ENCODE results near the gene SLC39A11. TPM values are rescaled to one million over a fixed set of nuclear protein-coding genes. Genes with fewer than 3 reads are reported as not detected.
"Not testable (repeated sequence)": the region's sequence is repeated elsewhere in the genome, so short reads cannot be mapped to it uniquely, and the experiment has no call there.

The SLC39A11 gene
- total RNA-seq, 1 experiment from 2014 or later = 56.1 TPM

DNA sequence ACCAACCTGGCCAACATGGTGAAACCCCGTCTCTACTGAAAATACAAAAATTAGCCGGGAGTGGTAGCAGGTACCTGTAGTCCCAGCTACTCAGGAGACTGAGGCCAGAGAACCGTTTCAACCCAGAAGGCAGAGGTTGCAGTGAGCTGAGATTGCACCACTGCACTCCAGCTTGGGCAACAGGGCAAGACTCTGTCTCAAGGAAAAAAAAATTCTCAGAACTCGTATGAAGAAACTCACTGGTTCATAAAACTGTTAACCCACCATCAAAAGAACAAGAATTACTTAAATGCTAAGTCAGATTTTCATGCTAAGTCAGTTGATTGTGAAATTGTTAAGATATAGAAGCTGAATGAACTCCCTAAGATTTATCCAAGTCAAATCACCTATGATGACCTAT lies 31.3 kb downstream of the SLC39A11 start:
- H3K27ac ChIP-seq (ENCODE audit: low read length) = no peak overlapping the region
- H3K27me3 ChIP-seq (ENCODE audit: control insufficient read depth, insufficient read depth, low read length) = no peaks in the 10 kb centered on the region
- ATAC-seq (no peak), DNase-seq (ENCODE audit: low read depth, low spot score) (no peak)
- intact Hi-C loops (cut with micrococcal nuclease; ENCODE audit: unreplicated experiment) (no loop called here), in situ Hi-C loops (cut with HindIII; ENCODE audit: low pct_unique_long_range_greater_than_20kb, low sequenced_read_pairs) (no loop called here)
- no TSS peak for BruUV-seq (replicated peaks)
- H3K4me1 ChIP-seq (ENCODE audit: control insufficient read depth, insufficient read depth, low read length) = peaks cover 12% of the 10 kb centered on the region
- ChIA-PET CTCF (no interaction called here), POLR2A (no interaction called here)
- no peaks in the 10 kb centered on the region for H3K36me3 ChIP-seq (ENCODE audit: control insufficient read depth, insufficient read depth, low read length)
- H3K9me3 ChIP-seq (ENCODE audit: control insufficient read depth, insufficient read depth, low read depth, low read length) = no peaks in the 10 kb centered on the region
- no peak overlapping the region for H3K4me3 ChIP-seq (ENCODE audit: low read depth in 2 of 2, low read length in 2 of 2)
- no peak for TF ChIP-seq TCF7L2 (IDR thresholded peaks at IDR 0.05; ENCODE audit: low read depth, low read length)

GRCh38 chr17:73060721-73061120 lies 31.8 kb downstream of the SLC39A11 start:
- CTCF ChIA-PET = interaction anchor here (0.7 kb wide), 1 partner anchor 19 kb away, joined by 6 read pairs; no protein-coding TSS in a partner anchor
- H3K4me3 ChIP-seq (ENCODE audit: low read depth in 2 of 2, low read length in 2 of 2) = no peak overlapping the region
- no TSS peak for BruUV-seq (replicated peaks)
- intact Hi-C loops (cut with micrococcal nuclease; ENCODE audit: unreplicated experiment) (no loop called here), in situ Hi-C loops (cut with HindIII; ENCODE audit: low pct_unique_long_range_greater_than_20kb, low sequenced_read_pairs) (no loop called here)
- H3K4me1 ChIP-seq (ENCODE audit: control insufficient read depth, insufficient read depth, low read length) = peaks cover 12% of the 10 kb centered on the region
- POLR2A ChIA-PET = no interaction called here
- no peak for DNase-seq (ENCODE audit: low read depth, low spot score)
- H3K9me3 ChIP-seq (ENCODE audit: control insufficient read depth, insufficient read depth, low read depth, low read length) = no peaks in the 10 kb centered on the region
- no peak for TF ChIP-seq TCF7L2 (IDR thresholded peaks at IDR 0.05; ENCODE audit: low read depth, low read length)
- no peak for TF ChIP-seq SIN3A (IDR thresholded peaks at IDR 0.05; ENCODE audit: borderline replicate concordance, insufficient read depth, low read depth, low read length)
- no peak for TF ChIP-seq POLR2AphosphoS5 (IDR thresholded peaks at IDR 0.05; ENCODE audit: low read depth, low read length)
- ATAC-seq = no peak
- H3K27ac ChIP-seq (ENCODE audit: low read length) = no peak overlapping the region
- H3K27me3 ChIP-seq (ENCODE audit: control insufficient read depth, insufficient read depth, low read length) = no peaks in the 10 kb centered on the region
- no peaks in the 10 kb centered on the region for H3K36me3 ChIP-seq (ENCODE audit: control insufficient read depth, insufficient read depth, low read length)

- H3K36me3 ChIP-seq (ENCODE audit: control insufficient read depth, insufficient read depth, low read length); ATAC-seq; H3K9me3 ChIP-seq (ENCODE audit: control insufficient read depth, insufficient read depth, low read depth, low read length); H3K4me3 ChIP-seq (ENCODE audit: low read depth in 2 of 2, low read length in 2 of 2); POLR2A ChIA-PET; BruUV-seq (replicated peaks); DNase-seq (ENCODE audit: low read depth, low spot score); in situ Hi-C loops (cut with HindIII; ENCODE audit: low pct_unique_long_range_greater_than_20kb, low sequenced_read_pairs); intact Hi-C loops (cut with micrococcal nuclease; ENCODE audit: unreplicated experiment); H3K27me3 ChIP-seq (ENCODE audit: control insufficient read depth, insufficient read depth, low read length); H3K27ac ChIP-seq (ENCODE audit: low read length): not testable (repeated sequence)
- H3K4me1 ChIP-seq (ENCODE audit: control insufficient read depth, insufficient read depth, low read length) = peaks cover 11% of the 10 kb centered on the region
- CTCF ChIA-PET = interaction anchor here (0.6 kb wide), 2 partner anchors 35 to 92 kb away, joined by 4 to 12 read pairs; no protein-coding TSS in a partner anchor
These were observed 32.8 kb downstream of the SLC39A11 start for GRCh38 chr17:73059713-73060112.

- Histone ChIP-seq H3K27ac (ENCODE audit: low read length) (no peak overlapping the region), H3K4me3 (ENCODE audit: low read depth in 2 of 2, low read length in 2 of 2) (no peak overlapping the region), H3K4me1 (ENCODE audit: control insufficient read depth, insufficient read depth, low read length) (peaks cover 6% of the 10 kb centered on the region; the same call in 1 of the 2 replicates), H3K9me3 (ENCODE audit: control insufficient read depth, insufficient read depth, low read depth, low read length) (no peaks in the 10 kb centered on the region), H3K36me3 (ENCODE audit: control insufficient read depth, insufficient read depth, low read length) (no peaks in the 10 kb centered on the region), H3K27me3 (ENCODE audit: control insufficient read depth, insufficient read depth, low read length) (no peaks in the 10 kb centered on the region)
- intact Hi-C loops (cut with micrococcal nuclease; ENCODE audit: unreplicated experiment) (no loop called here), in situ Hi-C loops (cut with HindIII; ENCODE audit: low pct_unique_long_range_greater_than_20kb, low sequenced_read_pairs) (no loop called here)
- no TSS peak for BruUV-seq (replicated peaks)
- DNase-seq (ENCODE audit: low read depth, low spot score) (no peak), ATAC-seq (no peak)
- ChIA-PET CTCF (no interaction called here), POLR2A (no interaction called here)
- TF ChIP-seq SIN3A (IDR thresholded peaks at IDR 0.05; ENCODE audit: borderline replicate concordance, insufficient read depth, low read depth, low read length) (no peak), POLR2AphosphoS5 (IDR thresholded peaks at IDR 0.05; ENCODE audit: low read depth, low read length) (no peak)
These were observed 34.5 kb downstream of the SLC39A11 start for GRCh38 chr17:73058022-73058421.

- Histone ChIP-seq H3K4me3 (ENCODE audit: low read depth in 2 of 2, low read length in 2 of 2) (no peak overlapping the region), H3K27ac (ENCODE audit: low read length) (no peak overlapping the region), H3K36me3 (ENCODE audit: control insufficient read depth, insufficient read depth, low read length) (no peaks in the 10 kb centered on the region), H3K9me3 (ENCODE audit: control insufficient read depth, insufficient read depth, low read depth, low read length) (no peaks in the 10 kb centered on the region), H3K4me1 (ENCODE audit: control insufficient read depth, insufficient read depth, low read length) (peaks cover 6% of the 10 kb centered on the region; the same call in 1 of the 2 replicates), H3K27me3 (ENCODE audit: control insufficient read depth, insufficient read depth, low read length) (no peaks in the 10 kb centered on the region)
- BruUV-seq (replicated peaks) = no TSS peak
- ChIA-PET POLR2A (no interaction called here), CTCF (no interaction called here)
- no peak for ATAC-seq
- intact Hi-C loops (cut with micrococcal nuclease; ENCODE audit: unreplicated experiment) (no loop called here), in situ Hi-C loops (cut with HindIII; ENCODE audit: low pct_unique_long_range_greater_than_20kb, low sequenced_read_pairs) (no loop called here)
- no peak for TF ChIP-seq SIN3A (IDR thresholded peaks at IDR 0.05; ENCODE audit: borderline replicate concordance, insufficient read depth, low read depth, low read length)
- no peak for TF ChIP-seq TCF7L2 (IDR thresholded peaks at IDR 0.05; ENCODE audit: low read depth, low read length)
- TF ChIP-seq POLR2AphosphoS5 (IDR thresholded peaks at IDR 0.05; ENCODE audit: low read depth, low read length) = no peak
- TF ChIP-seq, protein P1, sequence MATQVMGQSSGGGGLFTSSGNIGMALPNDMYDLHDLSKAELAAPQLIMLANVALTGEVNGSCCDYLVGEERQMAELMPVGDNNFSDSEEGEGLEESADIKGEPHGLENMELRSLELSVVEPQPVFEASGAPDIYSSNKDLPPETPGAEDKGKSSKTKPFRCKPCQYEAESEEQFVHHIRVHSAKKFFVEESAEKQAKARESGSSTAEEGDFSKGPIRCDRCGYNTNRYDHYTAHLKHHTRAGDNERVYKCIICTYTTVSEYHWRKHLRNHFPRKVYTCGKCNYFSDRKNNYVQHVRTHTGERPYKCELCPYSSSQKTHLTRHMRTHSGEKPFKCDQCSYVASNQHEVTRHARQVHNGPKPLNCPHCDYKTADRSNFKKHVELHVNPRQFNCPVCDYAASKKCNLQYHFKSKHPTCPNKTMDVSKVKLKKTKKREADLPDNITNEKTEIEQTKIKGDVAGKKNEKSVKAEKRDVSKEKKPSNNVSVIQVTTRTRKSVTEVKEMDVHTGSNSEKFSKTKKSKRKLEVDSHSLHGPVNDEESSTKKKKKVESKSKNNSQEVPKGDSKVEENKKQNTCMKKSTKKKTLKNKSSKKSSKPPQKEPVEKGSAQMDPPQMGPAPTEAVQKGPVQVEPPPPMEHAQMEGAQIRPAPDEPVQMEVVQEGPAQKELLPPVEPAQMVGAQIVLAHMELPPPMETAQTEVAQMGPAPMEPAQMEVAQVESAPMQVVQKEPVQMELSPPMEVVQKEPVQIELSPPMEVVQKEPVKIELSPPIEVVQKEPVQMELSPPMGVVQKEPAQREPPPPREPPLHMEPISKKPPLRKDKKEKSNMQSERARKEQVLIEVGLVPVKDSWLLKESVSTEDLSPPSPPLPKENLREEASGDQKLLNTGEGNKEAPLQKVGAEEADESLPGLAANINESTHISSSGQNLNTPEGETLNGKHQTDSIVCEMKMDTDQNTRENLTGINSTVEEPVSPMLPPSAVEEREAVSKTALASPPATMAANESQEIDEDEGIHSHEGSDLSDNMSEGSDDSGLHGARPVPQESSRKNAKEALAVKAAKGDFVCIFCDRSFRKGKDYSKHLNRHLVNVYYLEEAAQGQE (IDR thresholded peaks at IDR 0.05; ENCODE audit: insufficient read depth in 1 of 2, low read depth in 2 of 2, low read length in 1 of 2) = no peak
- TF ChIP-seq, protein P2, sequence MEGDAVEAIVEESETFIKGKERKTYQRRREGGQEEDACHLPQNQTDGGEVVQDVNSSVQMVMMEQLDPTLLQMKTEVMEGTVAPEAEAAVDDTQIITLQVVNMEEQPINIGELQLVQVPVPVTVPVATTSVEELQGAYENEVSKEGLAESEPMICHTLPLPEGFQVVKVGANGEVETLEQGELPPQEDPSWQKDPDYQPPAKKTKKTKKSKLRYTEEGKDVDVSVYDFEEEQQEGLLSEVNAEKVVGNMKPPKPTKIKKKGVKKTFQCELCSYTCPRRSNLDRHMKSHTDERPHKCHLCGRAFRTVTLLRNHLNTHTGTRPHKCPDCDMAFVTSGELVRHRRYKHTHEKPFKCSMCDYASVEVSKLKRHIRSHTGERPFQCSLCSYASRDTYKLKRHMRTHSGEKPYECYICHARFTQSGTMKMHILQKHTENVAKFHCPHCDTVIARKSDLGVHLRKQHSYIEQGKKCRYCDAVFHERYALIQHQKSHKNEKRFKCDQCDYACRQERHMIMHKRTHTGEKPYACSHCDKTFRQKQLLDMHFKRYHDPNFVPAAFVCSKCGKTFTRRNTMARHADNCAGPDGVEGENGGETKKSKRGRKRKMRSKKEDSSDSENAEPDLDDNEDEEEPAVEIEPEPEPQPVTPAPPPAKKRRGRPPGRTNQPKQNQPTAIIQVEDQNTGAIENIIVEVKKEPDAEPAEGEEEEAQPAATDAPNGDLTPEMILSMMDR (IDR thresholded peaks at IDR 0.05) = no peak
- no peak for DNase-seq (ENCODE audit: low read depth, low spot score)
These were observed 35.3 kb downstream of the SLC39A11 start for GRCh38 chr17:73057196-73057595.

Data from Panc1 (cell line).